ENCODE results near the gene MDM4. TPM values are rescaled to one million over a fixed set of nuclear protein-coding genes. Genes with fewer than 3 reads are reported as not detected.
"Not testable (repeated sequence)": the region's sequence is repeated elsewhere in the genome, so short reads cannot be mapped to it uniquely, and the experiment has no call there.

Gene MDM4
- total RNA-seq, 6 experiments from 2014 or later = 21.0 to 37.6 (median 25.3) TPM

DNA sequence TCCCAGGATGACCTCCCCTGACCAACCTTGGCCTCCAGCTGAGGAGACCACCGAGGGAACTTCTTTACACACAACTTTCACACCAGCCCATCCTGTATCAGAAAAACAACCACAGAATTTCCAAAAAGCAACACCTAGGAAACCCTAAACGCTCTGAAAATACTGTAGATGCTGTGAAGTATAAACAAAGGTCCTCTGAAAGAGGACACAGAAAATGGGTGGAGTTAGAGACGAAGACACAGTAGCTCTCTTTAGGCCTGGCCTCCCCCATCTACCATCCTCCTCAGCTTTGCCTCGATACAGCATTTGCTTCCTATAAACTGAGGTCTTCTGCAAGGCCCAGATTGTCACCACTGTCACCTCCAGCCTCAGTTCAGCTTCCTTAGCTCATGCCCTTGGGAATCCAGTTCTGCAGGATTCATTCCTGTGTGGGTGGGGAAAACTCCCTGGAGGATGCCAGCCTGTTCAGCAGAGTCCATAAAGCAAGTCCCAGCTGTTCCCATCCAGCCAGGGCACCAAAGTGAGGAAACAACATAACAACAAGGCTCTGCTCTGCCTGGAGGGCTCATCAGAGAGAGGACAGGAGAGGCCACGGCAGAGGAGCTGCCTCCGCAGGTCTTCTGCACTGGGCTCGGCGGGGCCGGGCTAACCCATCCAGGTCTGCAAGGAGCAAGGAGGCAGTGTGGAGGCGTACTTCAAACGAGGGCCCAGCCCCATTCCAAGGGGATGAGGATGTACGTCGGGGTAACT is 36.6 kb upstream of the MDM4 start:
- TF ChIP-seq POLR2A (IDR thresholded peaks at IDR 0.05) = no peak
- TF ChIP-seq, protein P1, sequence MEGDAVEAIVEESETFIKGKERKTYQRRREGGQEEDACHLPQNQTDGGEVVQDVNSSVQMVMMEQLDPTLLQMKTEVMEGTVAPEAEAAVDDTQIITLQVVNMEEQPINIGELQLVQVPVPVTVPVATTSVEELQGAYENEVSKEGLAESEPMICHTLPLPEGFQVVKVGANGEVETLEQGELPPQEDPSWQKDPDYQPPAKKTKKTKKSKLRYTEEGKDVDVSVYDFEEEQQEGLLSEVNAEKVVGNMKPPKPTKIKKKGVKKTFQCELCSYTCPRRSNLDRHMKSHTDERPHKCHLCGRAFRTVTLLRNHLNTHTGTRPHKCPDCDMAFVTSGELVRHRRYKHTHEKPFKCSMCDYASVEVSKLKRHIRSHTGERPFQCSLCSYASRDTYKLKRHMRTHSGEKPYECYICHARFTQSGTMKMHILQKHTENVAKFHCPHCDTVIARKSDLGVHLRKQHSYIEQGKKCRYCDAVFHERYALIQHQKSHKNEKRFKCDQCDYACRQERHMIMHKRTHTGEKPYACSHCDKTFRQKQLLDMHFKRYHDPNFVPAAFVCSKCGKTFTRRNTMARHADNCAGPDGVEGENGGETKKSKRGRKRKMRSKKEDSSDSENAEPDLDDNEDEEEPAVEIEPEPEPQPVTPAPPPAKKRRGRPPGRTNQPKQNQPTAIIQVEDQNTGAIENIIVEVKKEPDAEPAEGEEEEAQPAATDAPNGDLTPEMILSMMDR (IDR thresholded peaks at IDR 0.05) = no peak
- Histone ChIP-seq H3K9me3 (no peaks in the 10 kb centered on the region), H3K36me3 (no peaks in the 10 kb centered on the region), H3K27me3 (no peaks in the 10 kb centered on the region), H3K27ac (no peak overlapping the region), H3K4me1 (peaks cover 0 to 23% (median 3%) of the 10 kb centered on the region in 4 donors), H3K4me3 (no peak overlapping the region)
- intact Hi-C loops (cut with DNase I) = no loop called here
- no peak for ATAC-seq
- WGBS (ENCODE audit: insufficient coverage, low coverage, low lambda C conversion rate, missing lambda C conversion rate) = 78% methylated on average over 3 of the region's 13 CpGs
- no peak for DNase-seq

DNA sequence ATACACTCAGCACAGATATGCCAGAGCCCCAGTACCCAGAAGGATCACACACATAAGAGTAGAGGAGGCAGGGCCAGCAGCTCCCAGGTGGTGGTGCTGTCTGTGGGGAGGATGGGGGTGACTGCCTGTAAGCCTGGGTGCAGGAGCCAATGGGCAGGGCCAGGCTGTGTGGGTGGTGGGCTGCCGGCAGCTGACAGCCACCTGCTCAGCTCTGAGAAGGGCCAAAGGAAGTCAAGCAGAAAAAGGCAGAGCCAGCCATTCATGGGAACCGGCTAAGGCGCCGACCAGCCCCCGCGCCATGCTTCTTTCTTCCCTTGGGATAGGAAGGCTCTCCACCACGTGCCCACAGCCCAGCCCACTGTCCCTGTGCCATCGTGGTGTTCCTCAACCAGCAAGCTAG is 35.7 kb upstream of the MDM4 start:
- Histone ChIP-seq H3K9me3 (no peaks in the 10 kb centered on the region), H3K36me3 (no peaks in the 10 kb centered on the region), H3K27me3 (no peaks in the 10 kb centered on the region), H3K4me1 (peaks cover 0 to 23% (median 3%) of the 10 kb centered on the region in 4 donors), H3K4me3 (no peak overlapping the region), H3K27ac (no peak overlapping the region)
- no peak for TF ChIP-seq POLR2A (IDR thresholded peaks at IDR 0.05)
- TF ChIP-seq, protein P1 (IDR thresholded peaks at IDR 0.05) = no peak
- intact Hi-C loops (cut with DNase I) = no loop called here
- 13% methylated on average over 3 of the region's 8 CpGs for WGBS (ENCODE audit: insufficient coverage, low coverage, low lambda C conversion rate, missing lambda C conversion rate)
- no peak for ATAC-seq
- no peak for DNase-seq

- Histone ChIP-seq H3K27me3 (no peaks in the 10 kb centered on the region), H3K36me3 (no peaks in the 10 kb centered on the region), H3K27ac (no peak overlapping the region), H3K4me1 (peaks cover 0 to 9% (median 0%) of the 10 kb centered on the region in 4 donors), H3K9me3 (no peaks in the 10 kb centered on the region), H3K4me3 (no peak overlapping the region)
- ATAC-seq (no peak), DNase-seq (no peak)
- intact Hi-C loops (cut with DNase I) = no loop called here
- no peak for TF ChIP-seq POLR2A (IDR thresholded peaks at IDR 0.05)
- TF ChIP-seq, protein P1 (IDR thresholded peaks at IDR 0.05) = no peak
- 58% methylated on average over 7 of the region's 7 CpGs for WGBS (ENCODE audit: insufficient coverage, low coverage, low lambda C conversion rate, missing lambda C conversion rate)
Measured at GRCh38 chr1:204483791-204484190, 32.4 kb upstream of the MDM4 start.

DNA sequence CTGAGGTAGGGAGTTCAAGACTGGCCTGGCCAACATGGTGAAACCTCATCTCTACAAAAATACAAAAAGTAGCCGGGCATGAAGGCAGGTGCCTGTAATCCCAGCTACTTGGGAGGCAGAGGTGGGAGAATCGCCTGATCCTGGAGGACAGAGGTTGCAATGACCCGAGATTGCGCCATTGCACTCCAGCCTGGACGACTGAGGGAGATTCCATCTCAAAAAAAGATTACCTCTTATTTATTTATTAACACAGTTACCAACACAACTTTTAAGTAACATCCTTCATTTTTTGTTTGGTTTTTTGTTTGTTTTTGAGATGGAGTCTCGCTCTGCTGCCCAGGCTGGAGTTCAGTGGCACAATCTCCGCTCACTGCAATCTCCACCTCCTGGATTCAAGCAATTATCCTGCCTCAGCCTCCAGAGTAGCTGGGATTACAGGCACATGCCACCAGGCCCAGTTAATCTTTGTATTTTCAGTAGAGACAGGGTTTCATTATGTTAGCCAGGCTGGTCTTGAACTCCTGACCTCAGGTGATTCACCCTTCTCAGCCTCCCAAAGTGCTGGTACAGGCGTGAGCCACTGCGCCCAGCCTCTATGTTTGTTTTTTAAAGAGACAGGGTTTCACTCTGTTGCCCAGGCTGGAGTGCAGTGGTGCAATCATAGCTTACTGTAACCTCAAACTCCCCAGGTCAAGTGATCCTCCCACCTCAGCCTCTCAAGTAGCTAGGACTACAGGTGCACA is 29.5 kb upstream of the MDM4 start:
- peak in 3 of 4 donors; percentile 33 to 61 (median 58) for ATAC-seq
- H3K4me1 ChIP-seq; H3K4me3 ChIP-seq; H3K27ac ChIP-seq; H3K9me3 ChIP-seq; H3K27me3 ChIP-seq; intact Hi-C loops (cut with DNase I); H3K36me3 ChIP-seq; DNase-seq: not testable (repeated sequence)
- WGBS (ENCODE audit: insufficient coverage, low coverage, low lambda C conversion rate, missing lambda C conversion rate) = 47% methylated on average over 7 of the region's 9 CpGs

- no peak for DNase-seq
- H3K4me1 ChIP-seq = peaks cover 0 to 10% (median 0%) of the 10 kb centered on the region in 4 donors
- intact Hi-C loops (cut with DNase I) = no loop called here
- no peaks in the 10 kb centered on the region for H3K36me3 ChIP-seq
- H3K4me3 ChIP-seq = no peak overlapping the region
- no peak for TF ChIP-seq POLR2A (IDR thresholded peaks at IDR 0.05)
- TF ChIP-seq, protein P1 (IDR thresholded peaks at IDR 0.05) = no peak
- 56% methylated on average over 2 of the region's 5 CpGs for whole genome bisulfite sequencing (ENCODE audit: insufficient coverage, low coverage, low lambda C conversion rate, missing lambda C conversion rate)
- no peaks in the 10 kb centered on the region for H3K27me3 ChIP-seq
- no peak for ATAC-seq
- H3K27ac ChIP-seq = no peak overlapping the region
- no peaks in the 10 kb centered on the region for H3K9me3 ChIP-seq
Measured at GRCh38 chr1:204487256-204487615, 29.0 kb upstream of the MDM4 start.
